Measurements from ENCODE around the gene EDEM3.
A peak's percentile ranks its signal among the peaks of the same experiment; 100 is the strongest.
"Not testable (repeated sequence)": the region's sequence is repeated elsewhere in the genome, so short reads cannot be mapped to it uniquely, and the experiment has no call there.

The EDEM3 gene

DNA sequence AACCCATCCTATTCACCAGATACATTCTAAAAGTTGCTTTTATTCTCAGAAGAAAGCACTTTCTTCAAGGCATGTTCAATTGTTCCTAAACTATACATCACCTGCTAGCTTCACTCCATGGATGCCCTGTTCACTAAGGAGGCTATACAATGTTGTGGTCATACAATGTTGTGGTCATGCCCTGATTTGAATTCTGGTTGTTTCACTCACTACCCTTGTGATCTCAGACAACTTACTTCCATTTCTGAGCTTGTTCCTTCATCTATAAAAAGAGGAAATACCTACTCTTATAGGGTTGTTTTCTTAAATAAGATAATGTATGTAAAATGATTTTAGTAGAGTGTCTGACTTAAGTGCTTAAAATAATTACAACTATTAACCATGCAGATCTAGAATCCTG lies 19.7 kb downstream of the EDEM3 start:
- no peak for DNase-seq (ENCODE audit: low spot score)

DNA sequence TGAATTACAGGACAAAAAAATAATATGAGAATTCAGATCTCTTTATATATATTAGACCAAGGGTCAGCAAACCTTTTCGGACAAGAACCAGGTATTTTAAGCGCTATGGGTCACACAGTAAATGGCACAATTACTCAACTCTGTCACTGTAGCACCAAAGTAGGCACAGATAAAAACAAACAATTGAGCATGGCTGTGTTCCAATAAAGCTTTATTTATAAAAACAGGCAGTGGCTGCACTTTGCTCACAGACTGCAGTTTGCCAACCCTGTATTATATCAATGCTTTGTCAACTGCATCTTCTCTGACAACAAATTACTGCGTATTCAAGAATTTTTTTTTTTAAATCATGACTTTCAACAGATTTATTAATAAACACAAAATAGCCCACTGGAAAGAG lies 29.8 kb downstream of the EDEM3 start:
- DNase-seq (ENCODE audit: low spot score), result no peak

DNA sequence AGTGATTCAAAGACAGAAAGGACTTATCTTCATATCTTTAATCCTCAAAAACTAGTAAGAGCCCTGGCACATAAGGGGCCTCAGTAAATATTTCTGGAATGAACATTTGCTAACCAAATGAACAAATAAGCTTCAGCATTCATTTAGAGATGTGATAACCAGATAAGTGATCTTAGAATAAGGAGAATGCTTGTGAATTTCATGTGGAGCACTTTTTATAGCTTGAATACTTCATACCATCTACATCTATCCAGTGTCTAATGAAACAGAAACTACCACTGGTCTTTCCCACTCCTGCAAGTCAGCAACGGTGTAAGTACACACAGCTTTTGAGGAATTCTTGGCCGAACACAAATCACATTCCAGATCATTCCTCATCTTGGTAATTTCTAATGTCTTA lies 38.5 kb downstream of the EDEM3 start:
- DNase-seq (ENCODE audit: low spot score), result no peak

DNA sequence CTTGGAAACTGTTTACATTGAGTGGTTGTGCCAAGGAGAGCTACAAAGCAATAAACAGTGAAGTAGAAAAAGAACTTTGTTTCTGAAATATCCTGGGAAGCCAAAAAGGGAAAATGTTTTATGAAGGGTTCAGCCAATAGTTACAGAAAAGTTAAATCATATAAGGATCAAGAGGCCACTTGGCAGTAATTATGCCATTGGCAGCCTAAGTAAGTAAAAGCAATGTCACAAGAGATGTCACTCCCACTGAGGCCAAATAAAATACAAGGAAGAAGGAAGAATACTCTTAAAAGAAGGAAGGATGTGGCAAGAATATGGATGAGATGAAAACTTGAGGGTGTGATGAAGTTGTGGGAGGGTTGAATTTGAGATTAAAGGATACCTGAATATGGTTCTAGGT lies 45.2 kb downstream of the EDEM3 start:
- no peak for DNase-seq (ENCODE audit: low spot score)

DNA sequence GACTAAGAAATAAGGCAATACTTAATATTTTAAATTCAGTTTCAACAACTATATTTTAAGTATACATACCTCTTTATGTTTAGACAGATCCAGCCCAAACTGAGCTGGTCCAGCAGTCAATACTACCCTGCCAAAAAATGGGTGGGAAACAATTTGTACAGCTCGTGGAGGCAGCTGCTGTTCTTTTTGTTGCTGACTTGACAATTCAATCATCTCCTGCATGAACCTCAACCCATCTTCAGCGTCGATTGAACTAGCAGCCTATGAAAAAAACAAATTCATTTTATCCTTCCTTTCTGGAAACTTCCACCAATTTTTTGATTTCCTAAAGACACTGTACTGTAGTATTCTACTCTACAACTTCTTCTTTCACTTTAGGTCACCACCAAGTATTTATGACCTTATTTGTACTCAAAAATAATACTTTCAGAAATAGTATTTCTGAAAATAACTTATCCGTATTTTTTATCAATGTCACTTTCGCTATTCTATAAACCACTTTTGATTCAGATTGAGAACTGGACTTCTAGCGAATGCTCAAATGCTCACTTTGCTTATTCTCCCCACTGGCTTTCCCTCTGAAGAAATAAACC lies 46.5 kb downstream of the EDEM3 start:
- DNase-seq (ENCODE audit: low spot score), result no peak

DNA sequence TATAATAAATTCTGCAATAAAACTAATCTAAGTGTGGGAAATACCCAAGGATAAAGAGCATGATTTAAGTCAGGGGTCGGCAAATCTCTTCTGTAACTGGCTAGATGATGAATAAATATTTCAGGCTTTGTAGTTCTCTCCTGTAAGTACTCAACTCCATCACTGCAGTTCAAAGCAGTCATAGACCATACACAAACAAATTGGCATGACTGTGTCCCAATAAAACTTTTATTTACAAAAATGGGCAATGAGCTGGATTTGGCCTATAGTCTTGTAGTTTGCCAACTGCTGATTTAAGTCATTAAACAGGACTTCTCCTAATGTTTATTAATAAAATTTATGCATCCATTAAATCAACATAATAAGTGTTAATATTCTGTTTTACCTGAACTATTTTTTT lies 49.4 kb downstream of the EDEM3 start:
- no peak for DNase-seq (ENCODE audit: low spot score)

DNA sequence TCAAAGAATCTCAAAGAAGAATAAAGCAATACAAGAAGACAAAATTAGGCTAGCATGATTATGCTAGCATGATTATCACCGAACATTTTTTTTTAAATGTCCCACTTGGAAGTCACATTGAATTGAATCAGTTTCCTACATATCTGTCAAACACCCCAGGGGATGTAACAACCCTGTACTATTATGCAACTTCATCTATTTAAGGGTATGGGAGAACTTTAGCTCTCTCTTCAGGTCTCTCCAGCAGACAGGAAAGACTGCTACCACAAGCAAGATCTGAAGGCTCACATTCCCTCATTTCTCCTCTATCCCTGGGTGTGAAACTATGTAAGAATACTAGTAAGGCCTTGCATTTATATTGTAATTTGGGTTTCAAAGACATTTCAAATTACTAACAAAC lies 52.8 kb downstream of the EDEM3 start:
- DNase-seq (ENCODE audit: low spot score), result no peak

DNA sequence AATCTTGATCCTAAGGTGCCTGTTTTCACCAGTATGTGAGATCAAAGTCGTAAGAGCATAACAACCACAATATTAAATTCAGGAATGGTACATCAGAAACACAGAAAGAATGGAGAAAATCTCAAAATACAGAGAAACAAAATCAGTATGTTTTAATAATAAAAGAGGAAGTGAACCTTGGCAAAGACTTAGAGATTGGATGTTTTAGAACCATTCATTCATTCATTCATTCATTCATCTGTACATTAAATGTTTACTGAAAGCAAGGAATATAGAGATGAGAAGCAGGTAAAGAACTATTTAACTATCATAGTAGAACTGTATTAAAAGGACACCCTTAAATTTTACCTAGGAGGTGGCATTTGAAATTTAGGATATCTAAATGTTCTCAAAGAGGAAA lies 55.7 kb downstream of the EDEM3 start:
- no peak for DNase-seq (ENCODE audit: low spot score)

DNA sequence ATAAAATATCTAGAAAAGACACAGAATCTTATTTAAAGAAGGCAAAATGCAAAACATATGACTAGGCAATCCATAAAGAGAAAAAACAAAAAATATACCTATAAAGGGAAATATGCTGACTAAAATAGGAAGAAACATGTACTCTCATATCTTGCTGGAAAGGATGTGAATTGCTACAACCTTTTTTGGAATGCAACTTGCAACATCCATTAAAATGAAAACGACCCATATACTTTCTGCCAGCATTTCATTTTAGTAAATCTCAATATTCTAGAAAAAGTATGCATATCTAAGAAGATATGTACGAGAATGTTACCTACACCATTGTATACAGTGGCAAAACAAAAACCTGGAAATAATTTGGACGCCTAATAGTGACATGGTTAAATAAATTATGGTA lies 56.6 kb downstream of the EDEM3 start:
- no peak for DNase-seq (ENCODE audit: low spot score)

DNA sequence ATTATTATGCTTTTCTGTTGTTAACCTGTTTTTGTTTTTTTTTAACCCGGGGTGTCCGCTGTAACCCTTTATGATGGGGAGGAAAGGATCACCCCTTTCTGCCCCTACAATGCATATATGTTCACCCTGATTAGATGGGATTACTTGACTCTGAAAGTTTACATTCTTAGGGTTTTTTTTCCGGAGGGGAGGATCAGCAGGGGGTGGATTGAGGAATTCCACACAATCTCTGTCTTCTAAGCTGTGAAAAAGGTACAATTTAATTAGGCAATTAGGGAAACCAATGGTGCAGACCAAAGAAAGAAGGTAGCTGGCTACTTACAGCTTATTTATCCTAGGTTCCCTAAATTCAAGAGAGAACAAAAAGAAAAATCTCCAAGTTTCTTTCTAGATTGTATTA lies 58.3 kb downstream of the EDEM3 start:
- no peak for DNase-seq (ENCODE audit: low spot score)

DNA sequence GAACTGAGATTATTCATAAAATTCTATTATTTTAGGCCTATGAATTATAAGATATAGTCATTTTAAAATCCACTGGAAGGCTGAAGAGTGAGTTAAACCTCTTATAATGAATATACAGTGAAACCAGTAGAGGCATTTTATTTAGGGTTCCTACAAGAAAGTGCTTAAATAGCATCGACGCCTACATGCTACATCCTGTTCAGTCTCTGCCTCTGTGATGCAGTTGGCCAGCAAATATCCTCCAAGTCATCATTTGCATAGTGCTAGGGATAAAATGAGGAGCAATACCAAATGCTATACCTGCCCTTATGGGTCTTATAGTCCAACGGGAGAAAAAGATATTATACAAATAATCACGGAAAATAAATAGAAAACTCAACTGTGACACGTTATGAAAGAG lies 59.6 kb downstream of the EDEM3 start:
- no peak for DNase-seq (ENCODE audit: low spot score)

DNA sequence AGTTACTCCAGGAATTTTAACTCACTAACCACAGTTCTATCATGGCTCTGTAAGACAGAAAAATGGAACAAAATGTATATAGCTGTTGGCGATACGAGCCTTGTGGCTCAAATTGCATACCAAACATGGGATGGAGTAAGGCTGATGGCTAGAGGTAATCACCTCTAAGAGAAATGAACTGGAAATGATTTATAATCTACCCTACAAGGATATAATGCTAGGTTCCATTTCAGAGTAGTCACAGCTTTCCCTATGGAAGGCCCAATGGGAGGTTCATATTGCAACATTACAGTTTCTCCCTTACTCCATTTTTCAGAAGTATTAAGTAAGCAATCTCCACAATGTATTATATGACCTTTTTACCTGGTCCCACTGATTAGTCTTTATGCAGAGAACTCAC lies 61.6 kb downstream of the EDEM3 start:
- no peak for DNase-seq (ENCODE audit: low spot score)

DNA sequence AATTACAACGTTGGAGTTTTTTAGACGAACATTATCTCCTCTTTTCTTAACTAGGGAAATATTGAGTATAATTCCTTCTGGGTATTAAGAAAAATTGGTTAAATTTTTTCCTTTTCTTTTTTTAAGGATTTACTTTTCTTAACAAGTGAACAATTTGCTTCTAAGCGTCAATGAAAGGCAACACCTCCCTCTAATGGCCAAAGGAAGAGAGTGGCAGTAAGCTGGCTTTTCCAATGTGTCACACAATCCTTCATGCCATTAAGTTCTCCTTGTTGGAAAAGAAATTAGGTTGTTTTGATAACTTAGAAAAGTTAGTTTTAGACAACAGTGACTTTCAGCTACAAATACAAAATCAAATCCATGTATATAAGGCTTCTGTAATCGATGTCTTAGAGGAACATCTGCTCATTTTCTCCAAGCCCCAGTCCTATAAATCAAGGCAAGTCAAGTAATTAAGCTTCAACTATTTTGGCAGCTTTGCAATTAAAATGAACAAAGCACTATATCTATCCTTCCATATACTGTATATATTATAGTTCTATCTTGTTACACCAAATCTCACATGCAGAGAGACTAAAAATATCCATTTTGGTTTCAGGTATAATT lies 62.8 kb downstream of the EDEM3 start:
- peak; percentile 56 for DNase-seq (ENCODE audit: low spot score)

DNA sequence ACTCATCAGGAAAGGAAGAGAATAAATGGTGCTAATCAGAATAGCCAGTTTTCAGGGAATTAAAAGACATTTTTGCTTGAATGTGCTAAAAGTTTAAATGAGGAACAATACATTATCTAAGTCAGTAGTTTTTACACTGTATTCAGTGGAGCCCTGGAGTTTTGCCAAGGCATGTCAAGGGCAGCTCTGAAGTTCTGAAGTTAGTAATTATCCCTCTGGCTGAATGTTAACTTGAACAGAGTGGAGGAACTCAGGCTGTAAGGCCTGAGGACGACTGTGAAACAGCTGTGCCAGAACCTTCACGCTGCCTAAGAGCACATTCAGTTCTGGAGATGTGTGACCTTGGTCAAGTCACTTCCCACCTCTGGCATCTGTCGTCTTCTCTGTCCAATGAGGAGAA lies 68.1 kb downstream of the EDEM3 start:
- no peak for DNase-seq (ENCODE audit: low spot score)

DNA sequence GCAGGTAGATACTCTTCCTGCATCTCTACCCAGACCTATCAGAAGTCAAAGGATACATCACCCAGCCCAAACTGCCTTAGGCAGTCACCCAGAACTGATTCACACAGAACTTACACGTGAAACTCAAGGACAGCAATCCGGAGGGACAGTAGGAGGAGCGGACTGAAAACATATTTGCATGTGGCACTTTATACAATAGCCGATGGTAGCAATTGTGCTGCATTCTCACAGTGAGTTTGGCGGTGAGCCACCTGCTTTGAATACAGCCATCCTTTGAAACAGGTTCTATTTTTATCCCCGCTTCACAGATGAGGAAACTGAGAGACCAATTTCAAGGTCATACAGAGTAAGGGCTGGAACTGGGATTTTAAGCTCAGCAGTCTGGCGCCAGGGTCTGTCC lies 69.5 kb downstream of the EDEM3 start:
- no peak for DNase-seq (ENCODE audit: low spot score)

DNA sequence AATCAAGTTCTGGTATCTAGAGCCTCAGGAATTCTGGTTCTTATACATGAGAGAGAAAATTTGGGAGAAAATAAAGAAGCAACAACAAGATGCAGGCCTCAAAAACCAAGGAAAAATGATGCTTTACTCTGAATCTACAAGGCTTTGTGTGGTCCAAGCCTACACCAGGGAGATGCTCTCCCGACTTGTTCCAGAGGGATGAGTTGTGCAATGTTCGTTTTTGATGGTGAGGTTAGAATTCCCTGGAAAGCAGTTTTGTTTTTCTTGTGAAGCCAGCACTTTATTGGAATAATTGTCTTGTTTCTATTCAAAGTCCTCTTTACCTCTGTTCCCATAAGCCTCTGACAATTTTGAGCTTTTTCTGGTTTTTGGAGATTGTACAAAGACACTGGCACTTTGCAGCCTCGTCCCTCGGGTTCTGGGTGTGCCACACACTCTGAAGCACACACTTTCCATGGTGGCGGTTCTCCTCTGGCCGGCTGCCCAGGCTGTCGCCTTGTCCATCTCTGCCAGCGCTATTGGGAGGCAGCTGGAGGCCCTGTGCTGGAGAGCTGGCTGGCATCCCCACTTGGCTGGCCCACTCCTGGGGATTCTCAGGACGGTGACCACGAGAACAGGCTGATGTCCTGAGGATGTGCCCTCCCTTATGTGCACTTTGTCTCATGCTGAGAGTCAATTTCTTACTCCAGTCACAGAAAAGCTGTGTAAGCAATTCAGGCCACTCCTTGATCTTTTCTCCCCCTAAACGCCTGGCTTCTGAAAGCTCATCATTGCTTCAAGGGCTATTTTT lies 70.2 kb downstream of the EDEM3 start:
- no peak for DNase-seq (ENCODE audit: low spot score)

DNA sequence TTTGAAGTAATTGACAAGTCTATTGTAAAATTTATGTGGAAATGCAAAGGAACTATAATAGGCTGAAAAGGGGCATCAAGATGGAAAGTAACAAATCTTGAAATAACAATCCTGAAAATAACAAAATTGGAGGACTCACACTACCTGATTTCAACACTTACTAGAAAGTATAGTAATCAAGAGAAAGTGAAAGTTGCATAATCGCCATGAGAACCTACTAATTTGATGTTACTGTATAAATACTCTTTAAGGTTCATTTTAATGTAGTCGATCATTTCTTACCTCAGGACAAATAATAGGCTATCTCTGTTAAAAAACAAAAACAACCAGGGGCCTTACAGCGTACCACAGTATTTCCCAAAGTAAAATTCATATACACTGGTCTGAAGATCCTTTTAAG lies 71.7 kb downstream of the EDEM3 start:
- no peak for DNase-seq (ENCODE audit: low spot score)

DNA sequence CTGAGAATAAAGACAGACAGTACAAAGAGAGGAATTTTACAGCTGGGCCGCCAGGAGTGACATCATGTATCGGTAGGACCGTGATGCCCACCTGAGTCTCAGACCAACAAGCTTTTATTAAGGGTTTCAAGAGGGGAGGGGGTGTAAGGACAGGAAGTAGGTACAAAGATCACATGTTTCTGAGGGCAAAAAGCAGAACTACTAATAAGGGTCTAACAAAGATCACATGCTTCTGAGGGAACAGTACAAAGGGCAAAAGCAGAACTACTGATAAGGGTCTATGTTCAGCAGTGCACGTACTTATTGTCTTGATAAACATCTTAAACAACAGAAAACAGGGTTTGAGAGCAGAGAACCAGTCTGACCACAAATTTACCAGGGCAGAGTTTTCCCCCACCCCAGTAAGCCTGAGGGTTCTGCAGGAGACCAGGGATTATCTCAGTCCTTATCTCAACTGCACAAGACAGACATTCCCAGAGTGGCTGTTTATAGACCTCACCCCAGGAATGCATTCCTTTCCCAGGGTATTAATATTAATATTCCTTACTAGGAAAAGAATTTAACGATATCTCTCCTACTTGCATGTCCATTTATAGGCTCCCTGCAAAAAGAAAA lies 73.9 kb downstream of the EDEM3 start:
- not testable (repeated sequence) for DNase-seq (ENCODE audit: low spot score)

DNA sequence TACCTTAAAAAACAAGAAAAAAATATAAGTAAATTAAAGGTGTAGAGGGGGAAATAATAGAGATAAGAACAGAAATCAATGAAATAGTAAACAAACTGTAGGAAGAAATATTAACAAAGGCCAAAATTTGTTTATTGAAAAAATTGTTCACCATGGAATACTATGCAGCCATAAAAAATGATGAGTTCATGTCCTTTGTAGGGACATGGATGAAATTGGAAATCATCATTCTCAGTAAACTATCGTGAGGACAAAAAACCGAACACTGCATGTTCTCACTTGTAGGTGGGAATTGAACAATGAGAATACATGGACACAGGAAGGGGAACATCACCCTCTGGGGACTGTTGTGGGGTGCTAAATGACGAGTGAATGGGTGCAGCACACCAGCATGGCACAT lies 75.2 kb downstream of the EDEM3 start:
- DNase-seq (ENCODE audit: low spot score), result not testable (repeated sequence)

DNA sequence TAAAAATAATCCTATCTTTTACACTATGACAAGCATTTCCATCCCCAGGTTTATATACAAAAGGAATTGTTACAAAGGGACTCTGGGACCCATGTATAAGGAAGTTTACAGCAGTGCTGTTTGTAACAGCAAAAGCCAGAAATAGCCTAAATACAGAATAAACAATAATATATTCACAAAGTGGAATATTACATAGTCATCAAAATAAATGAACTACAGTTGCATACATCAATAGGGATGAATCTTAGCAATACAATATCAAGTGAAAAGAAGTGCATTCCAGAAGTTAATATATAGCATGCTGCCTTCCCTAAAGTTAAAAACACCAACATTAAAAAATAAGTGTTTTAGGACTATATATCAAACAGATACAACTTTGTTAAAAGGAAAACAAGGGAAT lies 77.3 kb downstream of the EDEM3 start:
- DNase-seq (ENCODE audit: low spot score), result no peak

DNA sequence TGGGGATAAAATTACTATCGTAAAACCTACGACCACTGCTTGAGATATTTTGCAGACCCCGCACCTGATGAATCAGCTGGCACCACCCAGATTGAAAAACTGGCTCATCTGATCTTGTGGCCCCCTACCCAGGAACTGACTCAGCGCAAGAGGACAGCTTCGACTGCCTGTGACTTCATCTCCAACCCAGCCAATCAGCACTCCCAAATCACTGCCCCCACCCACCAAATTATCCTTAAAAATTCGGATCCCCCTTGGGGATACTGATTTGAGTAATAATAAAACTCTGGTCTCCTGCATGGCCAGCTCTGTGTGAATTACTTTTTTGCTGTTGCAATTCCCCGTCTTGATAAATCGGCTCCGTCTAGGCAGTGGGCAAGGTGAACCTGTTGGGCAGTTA lies 81.4 kb downstream of the EDEM3 start:
- no peak for DNase-seq (ENCODE audit: low spot score)

DNA sequence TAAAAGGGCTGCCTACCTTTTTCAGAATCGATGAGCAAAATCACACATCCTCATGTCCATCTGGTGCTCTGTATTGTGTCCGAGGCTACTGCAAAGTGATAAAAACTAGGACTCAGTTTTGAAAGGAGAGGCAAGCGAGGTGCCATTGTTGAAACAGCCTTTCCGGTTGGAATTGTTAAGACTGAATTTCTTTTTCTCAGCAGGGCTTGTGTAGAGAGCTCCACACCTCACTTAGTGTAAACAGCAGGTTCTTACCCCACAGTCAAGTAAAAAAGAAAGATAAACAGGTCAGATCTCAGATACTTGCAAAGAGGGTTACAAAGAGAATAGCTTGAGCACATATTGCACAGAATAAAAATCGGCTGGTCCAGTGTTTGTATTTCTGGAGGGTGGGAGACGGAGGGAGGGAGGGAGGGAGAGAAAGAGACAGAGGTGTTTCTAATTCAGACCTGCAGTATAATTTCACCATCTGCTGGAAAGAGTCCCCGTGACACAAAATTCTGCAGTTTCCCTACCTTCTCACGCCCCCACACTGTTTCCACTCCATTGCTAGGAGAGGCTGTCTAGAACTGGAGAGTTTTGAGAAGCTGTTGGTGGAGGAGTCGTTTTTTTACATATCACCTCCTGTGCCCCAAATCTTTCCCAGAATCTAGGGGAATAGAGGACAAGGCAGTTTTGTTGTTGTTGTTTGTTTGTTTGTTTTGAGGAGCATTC lies 82.5 kb downstream of the EDEM3 start:
- no peak for DNase-seq (ENCODE audit: low spot score)

DNA sequence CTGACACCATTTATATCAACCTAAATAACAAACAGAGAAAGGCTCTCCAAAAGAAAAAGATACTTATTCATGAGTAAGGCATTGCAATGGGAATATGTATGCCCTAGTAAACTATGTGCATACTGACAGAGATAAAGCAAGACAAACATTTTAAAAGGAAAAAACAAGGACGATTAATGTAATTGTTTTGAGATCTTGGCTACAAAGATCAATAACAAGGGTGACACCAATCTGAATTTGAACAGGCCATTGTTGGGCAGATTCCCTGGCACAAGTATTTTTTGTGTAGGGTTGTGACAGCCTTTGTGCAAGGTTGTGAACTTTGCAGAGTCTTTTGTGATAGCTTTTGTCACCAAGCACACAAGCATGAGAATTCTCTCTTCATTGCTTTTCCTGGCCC lies 85.3 kb downstream of the EDEM3 start:
- no peak for DNase-seq (ENCODE audit: low spot score)
